Measurements from ENCODE around the gene PLCB4.

The PLCB4 gene

GRCh38 chr20:9408422-9409300, 339.8 kb downstream of the PLCB4 start:
- no peak overlapping the region for H3K4me3 ChIP-seq (ENCODE audit: low read length)
- TF ChIP-seq ZNF274 (IDR thresholded peaks at IDR 0.05; ENCODE audit: low read depth, low read length): no peak

GRCh38 chr20:9409352-9409751, 340.5 kb downstream of the PLCB4 start:
- H3K4me3 ChIP-seq (ENCODE audit: low read length): no peak overlapping the region
- TF ChIP-seq ZNF274 (IDR thresholded peaks at IDR 0.05; ENCODE audit: low read depth, low read length): no peak

- H3K4me3 ChIP-seq (ENCODE audit: low read length): no peak overlapping the region
- no peak for TF ChIP-seq ZNF274 (IDR thresholded peaks at IDR 0.05; ENCODE audit: low read depth, low read length)
Observed at GRCh38 chr20:9409981-9410380, 341.1 kb downstream of the PLCB4 start.

- no peak for TF ChIP-seq ZNF274 (IDR thresholded peaks at IDR 0.05; ENCODE audit: low read depth, low read length)
- H3K4me3 ChIP-seq (ENCODE audit: low read length): no peak overlapping the region; the same call in 1 of the 2 replicates
Observed at GRCh38 chr20:9411833-9412232, 342.9 kb downstream of the PLCB4 start.

- no peak overlapping the region for H3K4me3 ChIP-seq (ENCODE audit: low read length)
- no peak for TF ChIP-seq ZNF274 (IDR thresholded peaks at IDR 0.05; ENCODE audit: low read depth, low read length)
Observed at GRCh38 chr20:9412309-9412708, 343.4 kb downstream of the PLCB4 start.

- H3K4me3 ChIP-seq (ENCODE audit: low read length): no peak overlapping the region
- no peak for TF ChIP-seq ZNF274 (IDR thresholded peaks at IDR 0.05; ENCODE audit: low read depth, low read length)
Observed at GRCh38 chr20:9413001-9413400, 344.1 kb downstream of the PLCB4 start.

- H3K4me3 ChIP-seq (ENCODE audit: low read length): no peak overlapping the region
- TF ChIP-seq ZNF274 (IDR thresholded peaks at IDR 0.05; ENCODE audit: low read depth, low read length): no peak
Observed at GRCh38 chr20:9415426-9415825, 346.5 kb downstream of the PLCB4 start.

GRCh38 chr20:9416421-9416820, 347.5 kb downstream of the PLCB4 start:
- TF ChIP-seq ZNF274 (IDR thresholded peaks at IDR 0.05; ENCODE audit: low read depth, low read length): no peak
- H3K4me3 ChIP-seq (ENCODE audit: low read length): no peak overlapping the region

- no peak for TF ChIP-seq ZNF274 (IDR thresholded peaks at IDR 0.05; ENCODE audit: low read depth, low read length)
- H3K4me3 ChIP-seq (ENCODE audit: low read length): no peak overlapping the region
Observed at GRCh38 chr20:9417665-9418064, 348.8 kb downstream of the PLCB4 start.

- no peak for TF ChIP-seq ZNF274 (IDR thresholded peaks at IDR 0.05; ENCODE audit: low read depth, low read length)
- H3K4me3 ChIP-seq (ENCODE audit: low read length): no peak overlapping the region
Observed at GRCh38 chr20:9422321-9423057, 353.6 kb downstream of the PLCB4 start.

- no peak overlapping the region for H3K4me3 ChIP-seq (ENCODE audit: low read length)
- TF ChIP-seq ZNF274 (IDR thresholded peaks at IDR 0.05; ENCODE audit: low read depth, low read length): no peak
Observed at GRCh38 chr20:9424551-9424950, 355.7 kb downstream of the PLCB4 start.

GRCh38 chr20:9427430-9428291, 358.8 kb downstream of the PLCB4 start:
- H3K4me3 ChIP-seq (ENCODE audit: low read length): no peak overlapping the region
- no peak for TF ChIP-seq ZNF274 (IDR thresholded peaks at IDR 0.05; ENCODE audit: low read depth, low read length)

GRCh38 chr20:9428292-9428607, 359.4 kb downstream of the PLCB4 start:
- H3K4me3 ChIP-seq (ENCODE audit: low read length): no peak overlapping the region
- no peak for TF ChIP-seq ZNF274 (IDR thresholded peaks at IDR 0.05; ENCODE audit: low read depth, low read length)

- H3K4me3 ChIP-seq (ENCODE audit: low read length): no peak overlapping the region
- no peak for TF ChIP-seq ZNF274 (IDR thresholded peaks at IDR 0.05; ENCODE audit: low read depth, low read length)
Observed at GRCh38 chr20:9439806-9440205, 370.9 kb downstream of the PLCB4 start.

All from GM08714 (cell line).